Endometrial microvascular endothelial cells (primary cell): Measurements from ENCODE around the gene TXLNB. TPM values are rescaled to one million over a fixed set of nuclear protein-coding genes. Genes with fewer than 3 reads are reported as not detected.

Source experiments
- in situ Hi-C: cut with HindIII; loops from 2 replicates; pipeline ENCODE4 v1.10.0; 2017; ENCODE audit warnings: low sequenced_read_pairs, low pct_unique_long_range_greater_than_20kb; ENCODE audit errors: inconsistent ontology term
- total RNA-seq: library from RNA; depleted of rRNA; stranded (reverse); fragments of >200 nt; gene quantifications from one replicate; pipeline ENCODE4 v1.2.3, GENCODE V29; 2015; ENCODE audit errors: inconsistent ontology term

Gene TXLNB
- total RNA-seq, 1 donor from 2014 or later, result 0.74 TPM

DNA sequence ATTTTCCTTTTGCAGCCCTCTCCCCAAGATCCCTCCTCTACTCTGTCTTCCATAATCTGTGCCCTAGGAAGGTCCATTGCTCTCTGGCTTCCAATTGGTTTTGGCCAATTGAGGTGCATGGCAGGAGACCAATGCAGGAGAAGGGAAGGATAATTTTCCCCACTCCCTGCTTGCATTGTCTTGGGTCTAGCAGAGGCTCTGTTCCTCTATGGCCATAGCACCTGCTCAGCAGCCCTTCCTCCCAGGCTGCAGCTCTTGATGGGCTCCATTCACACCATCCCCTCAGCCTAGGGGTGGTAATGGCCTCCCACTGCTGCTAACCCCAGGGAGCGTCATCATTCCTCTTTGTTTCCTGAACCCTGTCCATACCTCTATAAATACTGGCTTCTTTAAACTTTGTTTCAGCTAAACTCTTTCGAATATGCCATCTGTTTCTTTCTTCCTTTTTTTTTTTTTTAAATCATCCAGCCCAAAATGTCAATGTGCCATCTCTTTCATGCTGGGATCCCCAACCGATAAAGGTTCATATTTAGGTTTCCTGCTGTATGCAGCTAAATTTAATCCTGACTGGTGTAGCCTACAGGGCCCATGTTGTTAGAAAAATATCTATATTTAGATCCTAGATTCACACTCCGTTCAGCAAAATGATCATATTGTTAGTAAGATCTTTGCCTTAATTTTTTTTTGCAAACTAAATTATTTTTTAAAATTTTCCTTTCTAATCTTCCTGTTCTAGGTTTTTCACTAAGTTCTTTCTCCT, 93.1 kb downstream of the TXLNB start:
- in situ Hi-C loops, result no loop called here

DNA sequence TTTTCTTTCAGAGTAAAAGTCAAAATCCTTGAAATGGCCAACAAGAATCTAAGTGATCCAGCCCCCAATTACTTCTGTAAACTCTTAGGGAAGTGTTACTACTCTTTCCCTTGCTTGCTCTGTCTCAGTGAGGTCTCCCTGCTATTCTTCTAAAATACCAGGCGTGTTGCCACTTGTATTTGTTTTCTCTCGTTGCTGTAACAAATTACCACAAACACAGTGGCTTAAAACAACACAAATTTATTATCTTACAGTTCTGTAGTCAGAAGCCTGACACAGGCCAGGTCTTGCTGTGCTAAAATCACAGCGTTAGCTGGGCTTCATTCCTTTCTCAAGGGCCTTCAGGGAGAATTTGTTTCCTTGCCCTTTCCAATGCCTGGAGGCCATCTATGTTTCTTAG, 97.1 kb downstream of the TXLNB start:
- in situ Hi-C loops, result no loop called here

Other genes with a start within 250 kb of the TXLNB start
- gene HECA, start 156.9 kb downstream of the TXLNB start, total RNA-seq, result 12.8 TPM
- gene CITED2, start 82.7 kb upstream of the TXLNB start, total RNA-seq, result 80.6 TPM